SJCRH30 (cell line): ENCODE results near the gene SLC39A9. TPM values are rescaled to one million over a fixed set of nuclear protein-coding genes. Genes with fewer than 3 reads are reported as not detected.
"Not testable (repeated sequence)": the region's sequence is repeated elsewhere in the genome, so short reads cannot be mapped to it uniquely, and the experiment has no call there.

Experiments
- DNase-seq, 2 experiments: peaks; one replicate each; pipeline ENCODE4 v3.0.0-alpha.2; 2015 to 2020
- H3K27ac ChIP-seq: fragments of 250-450 bp; sonication (Bioruptor Pico); 2 replicates; pipeline ENCODE4 v1.5.1; 2020; ENCODE audit warnings: mild to moderate bottlenecking, moderate library complexity
- H3K27me3 ChIP-seq: fragments of 250-450 bp; sonication (Bioruptor Pico); 2 replicates; pipeline ENCODE4 v1.5.1; 2020; ENCODE audit warnings: mild to moderate bottlenecking, moderate library complexity
- H3K36me3 ChIP-seq: fragments of 250-450 bp; sonication (Bioruptor Pico); 2 replicates; pipeline ENCODE4 v1.5.1; 2020; ENCODE audit warnings: mild to moderate bottlenecking, moderate library complexity
- H3K4me1 ChIP-seq: fragments of 250-450 bp; sonication (Bioruptor Pico); 2 replicates; pipeline ENCODE4 v1.5.1; 2020; ENCODE audit warnings: mild to moderate bottlenecking, moderate library complexity
- H3K4me3 ChIP-seq: fragments of 250-450 bp; sonication (Bioruptor Pico); 2 replicates; pipeline ENCODE4 v1.5.1; 2020; ENCODE audit warnings: mild to moderate bottlenecking, moderate library complexity
- H3K9me3 ChIP-seq: fragments of 250-450 bp; sonication (Bioruptor Pico); replicated peaks from 2 replicates; pipeline ENCODE4 v1.5.1; 2020; ENCODE audit warnings: mild to moderate bottlenecking, moderate library complexity
- total RNA-seq: library from RNA; depleted of rRNA; stranded (reverse); fragments of >200 nt; shearing (Covaris generic); gene quantifications from 2 replicates; pipeline ENCODE4 v1.2.3, GENCODE V29; 2014

The SLC39A9 gene
- total RNA-seq, 1 experiment from 2014 or later, result 78.1 TPM

DNA sequence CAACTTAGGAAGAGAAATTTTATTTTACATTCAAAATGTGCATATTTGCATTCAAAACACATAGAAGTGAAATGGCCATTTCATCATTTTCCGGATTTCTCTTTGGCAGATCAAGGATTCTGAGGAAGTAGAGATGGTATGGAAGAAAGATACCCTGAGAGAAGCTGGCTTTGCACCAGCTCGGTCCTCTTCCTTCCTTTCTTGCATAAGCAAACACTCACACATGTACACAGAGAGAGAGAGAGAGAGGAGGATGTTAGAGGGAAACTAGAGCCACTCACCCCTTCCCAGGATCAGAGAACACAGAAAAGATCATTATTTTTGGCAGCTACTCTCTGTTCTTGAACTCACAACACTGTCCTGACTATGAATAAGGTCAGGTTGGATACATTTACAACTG, 70.5 kb downstream of the SLC39A9 start:
- Histone ChIP-seq H3K9me3 (no peaks in the 10 kb centered on the region), H3K27ac (no peak overlapping the region), H3K27me3 (no peaks in the 10 kb centered on the region), H3K4me3 (no peak overlapping the region), H3K36me3 (no peaks in the 10 kb centered on the region), H3K4me1 (peaks cover 15% of the 10 kb centered on the region)
- DNase-seq, result no peak

DNA sequence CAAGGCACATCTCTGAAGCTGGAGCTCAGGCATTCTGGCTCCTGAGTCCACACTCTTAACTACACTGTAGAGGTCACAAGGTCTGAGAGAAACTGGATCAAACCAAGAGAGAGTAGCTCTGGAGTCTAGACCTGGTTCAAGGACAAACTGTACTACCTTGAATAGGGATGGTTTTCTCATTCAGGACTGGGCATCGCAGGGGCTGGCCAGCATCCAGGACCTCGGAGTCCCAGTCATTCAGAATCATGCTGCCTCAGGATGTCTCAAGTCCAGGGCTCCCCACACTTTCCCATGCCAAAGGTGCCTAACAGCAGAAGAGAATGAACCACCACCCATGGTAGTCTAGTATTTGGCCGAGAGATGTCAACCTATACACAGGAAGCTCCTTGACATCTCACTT, 72.9 kb downstream of the SLC39A9 start:
- H3K27ac ChIP-seq, result no peak overlapping the region
- no peaks in the 10 kb centered on the region for H3K9me3 ChIP-seq
- no peak overlapping the region for H3K4me3 ChIP-seq
- no peak for DNase-seq
- H3K27me3 ChIP-seq, result no peaks in the 10 kb centered on the region
- peaks cover 3% of the 10 kb centered on the region; the same call in 1 of the 2 replicates for H3K4me1 ChIP-seq
- no peaks in the 10 kb centered on the region for H3K36me3 ChIP-seq

DNA sequence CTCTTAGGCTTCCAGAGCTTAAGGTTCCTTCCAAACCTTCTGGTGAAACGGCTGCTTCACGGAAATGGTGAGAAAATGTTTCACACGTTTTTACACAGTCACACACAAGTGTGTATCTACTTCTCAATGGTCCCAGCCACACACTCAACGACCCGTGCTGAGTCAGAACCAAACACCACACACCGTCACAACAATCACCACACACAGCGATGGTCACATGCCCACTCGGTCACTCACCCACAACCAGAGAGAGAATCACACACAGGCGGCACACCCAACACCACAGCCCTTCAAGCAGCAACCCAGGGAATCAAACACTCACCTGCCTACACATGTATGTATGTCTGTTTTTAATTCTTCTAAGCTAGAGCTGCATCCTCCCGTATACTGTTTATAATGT, 73.4 kb downstream of the SLC39A9 start:
- Histone ChIP-seq H3K4me3 (no peak overlapping the region), H3K9me3 (no peaks in the 10 kb centered on the region), H3K36me3 (no peaks in the 10 kb centered on the region), H3K27ac (no peak overlapping the region), H3K4me1 (peaks cover 3% of the 10 kb centered on the region; the same call in 1 of the 2 replicates), H3K27me3 (no peaks in the 10 kb centered on the region)
- no peak for DNase-seq

GRCh38 chr14:69473260-69473659, 74.8 kb downstream of the SLC39A9 start:
- Histone ChIP-seq H3K4me3 (no peak overlapping the region), H3K27ac (no peak overlapping the region), H3K36me3 (no peaks in the 10 kb centered on the region), H3K27me3 (no peaks in the 10 kb centered on the region), H3K9me3 (no peaks in the 10 kb centered on the region), H3K4me1 (peaks cover 3% of the 10 kb centered on the region; the same call in 1 of the 2 replicates)
- DNase-seq, result peak; percentile 24 to 40

DNA sequence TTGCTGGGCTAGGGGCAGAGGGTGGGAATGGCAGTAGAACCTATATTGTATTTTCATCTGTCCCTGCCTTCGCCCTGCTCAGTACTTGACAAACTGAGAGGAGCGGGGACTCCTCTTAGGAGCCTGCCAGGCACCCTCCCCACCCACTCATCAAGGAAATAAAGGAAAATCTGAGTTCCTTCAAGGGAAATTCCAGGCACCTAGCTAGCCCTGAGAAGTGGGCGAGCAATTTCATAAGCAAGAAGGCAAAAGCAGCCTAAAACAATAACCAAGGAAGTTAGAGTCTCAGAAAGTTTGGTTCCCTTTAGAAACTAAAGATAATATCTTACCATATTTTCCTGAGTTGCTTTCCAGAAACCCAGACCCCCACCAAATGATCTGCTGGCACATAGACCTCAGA, 75.5 kb downstream of the SLC39A9 start:
- no peaks in the 10 kb centered on the region for H3K9me3 ChIP-seq
- no peak overlapping the region for H3K4me3 ChIP-seq
- DNase-seq, result no peak
- no peaks in the 10 kb centered on the region for H3K27me3 ChIP-seq
- peaks cover 3% of the 10 kb centered on the region; the same call in 1 of the 2 replicates for H3K4me1 ChIP-seq
- H3K27ac ChIP-seq, result no peak overlapping the region
- no peaks in the 10 kb centered on the region for H3K36me3 ChIP-seq

GRCh38 chr14:69475194-69475818, 76.8 kb downstream of the SLC39A9 start:
- Histone ChIP-seq H3K4me3 (no peak overlapping the region), H3K27me3 (no peaks in the 10 kb centered on the region), H3K4me1 (peaks cover 3% of the 10 kb centered on the region; the same call in 1 of the 2 replicates), H3K27ac (no peak overlapping the region), H3K36me3 (no peaks in the 10 kb centered on the region), H3K9me3 (no peaks in the 10 kb centered on the region)
- peak in 1 of 2 experiments; percentile 48 for DNase-seq

DNA sequence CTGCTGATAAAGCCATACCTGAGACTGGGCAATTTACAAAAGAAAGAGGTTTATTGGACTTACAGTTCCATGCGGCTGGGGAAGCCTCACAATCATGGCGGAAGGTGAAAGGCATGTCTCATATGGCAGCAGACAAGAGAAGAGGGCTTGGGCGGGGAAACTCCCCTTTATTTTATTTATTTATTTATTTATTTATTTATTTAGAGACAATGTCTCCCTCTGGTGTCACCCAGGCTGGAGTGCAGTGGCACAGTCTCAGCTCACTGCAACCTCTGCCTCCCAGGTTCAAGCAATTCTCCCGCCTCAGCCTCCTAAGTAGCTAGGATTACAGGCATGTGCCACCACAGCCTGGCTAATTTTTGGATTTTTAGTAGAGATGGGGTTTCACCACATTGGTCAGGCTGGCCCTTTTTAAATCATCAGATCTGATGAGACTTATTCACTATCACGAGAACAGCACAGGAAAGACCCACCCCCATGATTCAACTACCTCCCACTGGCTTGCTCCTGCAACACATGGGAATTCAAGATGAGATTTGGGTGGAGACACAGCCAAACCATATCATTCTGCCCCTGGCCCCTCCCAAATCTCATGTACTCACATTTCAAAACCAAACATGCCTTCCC, 78.4 kb downstream of the SLC39A9 start:
- H3K36me3 ChIP-seq, H3K4me1 ChIP-seq: not testable (repeated sequence)

GRCh38 chr14:69478055-69478454, 79.6 kb downstream of the SLC39A9 start:
- H3K4me1 ChIP-seq, H3K36me3 ChIP-seq, H3K4me3 ChIP-seq, DNase-seq, H3K27me3 ChIP-seq, H3K27ac ChIP-seq, H3K9me3 ChIP-seq: not testable (repeated sequence)

More for the DNA sequence above, 78.4 kb downstream of the SLC39A9 start:
- H3K9me3 ChIP-seq, H3K27me3 ChIP-seq, H3K27ac ChIP-seq, H3K4me3 ChIP-seq: not testable (repeated sequence)
- DNase-seq, result peak in 1 of 2 experiments; percentile 14

GRCh38 chr14:69479696-69480095, 81.2 kb downstream of the SLC39A9 start:
- Histone ChIP-seq H3K27me3 (no peaks in the 10 kb centered on the region), H3K36me3 (no peaks in the 10 kb centered on the region), H3K27ac (no peak overlapping the region), H3K4me3 (no peak overlapping the region), H3K4me1 (peaks cover 10% of the 10 kb centered on the region), H3K9me3 (no peaks in the 10 kb centered on the region)
- no peak for DNase-seq

DNA sequence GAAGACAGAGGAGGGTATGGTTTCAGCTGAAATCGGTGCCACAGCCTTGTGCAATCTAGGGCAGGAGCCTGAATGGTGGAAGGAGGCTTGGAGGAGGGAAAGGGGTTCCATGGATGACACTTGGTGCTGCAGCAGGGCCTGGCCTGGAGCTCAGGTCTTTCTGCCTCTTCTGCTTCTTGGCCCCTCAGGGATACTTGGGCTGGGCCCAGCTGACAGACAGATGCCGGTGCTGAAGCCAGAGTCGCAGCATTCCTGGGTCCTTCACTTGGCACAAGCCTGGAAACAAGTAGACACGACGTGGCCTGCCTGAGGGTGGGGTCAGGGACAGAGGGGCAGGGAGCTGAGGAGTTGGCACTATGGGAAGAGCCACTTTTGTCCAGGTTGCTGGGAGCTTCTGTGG, 81.6 kb downstream of the SLC39A9 start:
- H3K9me3 ChIP-seq, result no peaks in the 10 kb centered on the region
- H3K27me3 ChIP-seq, result no peaks in the 10 kb centered on the region
- no peak for DNase-seq
- no peak overlapping the region for H3K4me3 ChIP-seq
- no peak overlapping the region for H3K27ac ChIP-seq
- H3K36me3 ChIP-seq, result no peaks in the 10 kb centered on the region
- peaks cover 10% of the 10 kb centered on the region for H3K4me1 ChIP-seq

GRCh38 chr14:69481815-69482568, 83.5 kb downstream of the SLC39A9 start:
- Histone ChIP-seq H3K27ac (no peak overlapping the region), H3K9me3 (no peaks in the 10 kb centered on the region), H3K36me3 (no peaks in the 10 kb centered on the region), H3K27me3 (no peaks in the 10 kb centered on the region), H3K4me1 (peaks cover 10% of the 10 kb centered on the region), H3K4me3 (no peak overlapping the region)
- DNase-seq, result peak in 1 of 2 experiments; percentile 35

- no peaks in the 10 kb centered on the region for H3K36me3 ChIP-seq
- no peaks in the 10 kb centered on the region for H3K9me3 ChIP-seq
- H3K4me3 ChIP-seq, result peak overlapping the region; percentile 52
- H3K27me3 ChIP-seq, result no peaks in the 10 kb centered on the region
- H3K4me1 ChIP-seq, result peaks cover 10% of the 10 kb centered on the region
- peak; percentile 91 to 94 for DNase-seq
- H3K27ac ChIP-seq, result peak overlapping the region; percentile 32
Observed at GRCh38 chr14:69483765-69484443, 85.4 kb downstream of the SLC39A9 start.

GRCh38 chr14:69484444-69485314, 86.2 kb downstream of the SLC39A9 start, which contains the start of gene PLEKHD1:
Gene PLEKHD1, plus strand, starts transcription at chr14:69484728. Its CDS starts 238 bp downstream, at chr14:69484966.
- H3K27me3 ChIP-seq, result no peaks in the 10 kb centered on the region
- no peaks in the 10 kb centered on the region for H3K9me3 ChIP-seq
- H3K36me3 ChIP-seq, result no peaks in the 10 kb centered on the region
- DNase-seq, result peak; percentile 22 to 44
- peaks cover 10% of the 10 kb centered on the region for H3K4me1 ChIP-seq
- peak within 1 kb of the TSS; percentile 52 for H3K4me3 ChIP-seq
- peak within 1 kb of the TSS; percentile 32 for H3K27ac ChIP-seq

DNA sequence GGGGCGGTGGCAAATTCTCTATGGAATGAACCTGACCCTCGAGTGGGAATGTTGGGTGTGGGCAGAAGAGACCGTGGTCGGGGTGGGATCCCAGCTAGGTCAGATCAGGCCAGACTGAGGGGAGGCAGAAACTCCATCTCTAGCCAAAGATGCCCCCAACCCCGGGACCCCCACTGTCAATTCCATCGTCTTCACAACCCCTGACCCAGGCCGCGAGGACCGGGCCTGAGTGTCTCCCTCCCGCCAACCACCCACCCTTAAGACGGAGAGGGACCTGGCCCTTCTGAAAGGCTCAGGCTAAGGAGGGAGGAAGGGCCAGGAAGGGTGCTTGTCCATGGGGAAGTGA, 86.8 kb downstream of the SLC39A9 start:
- Histone ChIP-seq H3K27ac (no peak overlapping the region), H3K4me1 (peaks cover 10% of the 10 kb centered on the region), H3K9me3 (no peaks in the 10 kb centered on the region), H3K27me3 (no peaks in the 10 kb centered on the region), H3K4me3 (no peak overlapping the region), H3K36me3 (no peaks in the 10 kb centered on the region)
- DNase-seq, result no peak
